Measurements from ENCODE around the gene CD83. TPM values are rescaled to one million over a fixed set of nuclear protein-coding genes. Genes with fewer than 3 reads are reported as not detected.

Gene CD83
- total and polyA plus RNA-seq, 2 experiments from 2014 or later: 3.3 to 4.7 TPM

- Histone ChIP-seq H3K27ac (no peak overlapping the region), H3K9me3 (ENCODE audit: low read depth) (no peaks in the 10 kb centered on the region), H3K4me1 (ENCODE audit: low read depth) (no peaks in the 10 kb centered on the region), H3K27me3 (no peaks in the 10 kb centered on the region), H3K36me3 (no peaks in the 10 kb centered on the region), H3K4me3 (no peak overlapping the region)
- no peak for TF ChIP-seq CTCF (IDR thresholded peaks at IDR 0.05; ENCODE audit: low read depth, low read length)
- no peak for DNase-seq (ENCODE audit: low read depth in 1 of 2, low spot score in 1 of 2)
Measured at GRCh38 chr6:14074476-14075094, 43.0 kb upstream of the CD83 start.

DNA sequence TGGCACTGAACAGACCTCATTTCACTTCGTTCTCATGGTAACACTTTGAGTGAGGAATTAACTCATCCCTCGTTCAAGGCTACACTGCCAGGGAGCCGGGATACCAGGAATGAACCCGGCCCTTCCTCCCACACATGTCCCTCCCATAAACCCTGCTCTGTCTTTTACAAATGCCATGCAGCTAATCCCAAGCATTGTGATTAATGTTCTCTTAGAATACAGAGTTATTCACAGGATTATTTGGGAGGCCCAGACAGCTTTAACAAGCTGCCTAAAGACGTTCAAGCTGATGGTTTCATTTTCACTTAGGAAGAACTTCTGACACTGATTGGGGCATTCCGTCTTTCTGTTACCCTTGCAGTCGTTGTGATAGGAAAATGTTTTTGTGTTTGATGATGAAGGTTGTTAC, 42.5 kb upstream of the CD83 start:
- no peak overlapping the region for H3K4me3 ChIP-seq
- no peaks in the 10 kb centered on the region for H3K4me1 ChIP-seq (ENCODE audit: low read depth)
- no peaks in the 10 kb centered on the region for H3K9me3 ChIP-seq (ENCODE audit: low read depth)
- TF ChIP-seq CTCF (IDR thresholded peaks at IDR 0.05; ENCODE audit: low read depth, low read length): no peak
- no peaks in the 10 kb centered on the region for H3K36me3 ChIP-seq
- DNase-seq (ENCODE audit: low read depth in 1 of 2, low spot score in 1 of 2): peak; percentile 27 to 66
- no peak overlapping the region for H3K27ac ChIP-seq
- no peaks in the 10 kb centered on the region for H3K27me3 ChIP-seq

GRCh38 chr6:14077193-14077867, 40.2 kb upstream of the CD83 start:
- no peak for TF ChIP-seq CTCF (IDR thresholded peaks at IDR 0.05; ENCODE audit: low read depth, low read length)
- no peaks in the 10 kb centered on the region for H3K27me3 ChIP-seq
- no peak overlapping the region for H3K27ac ChIP-seq
- H3K9me3 ChIP-seq (ENCODE audit: low read depth): no peaks in the 10 kb centered on the region
- DNase-seq (ENCODE audit: low read depth in 1 of 2, low spot score in 1 of 2): no peak
- H3K4me1 ChIP-seq (ENCODE audit: low read depth): no peaks in the 10 kb centered on the region
- no peaks in the 10 kb centered on the region for H3K36me3 ChIP-seq
- H3K4me3 ChIP-seq: no peak overlapping the region

- DNase-seq (ENCODE audit: low read depth in 1 of 2, low spot score in 1 of 2): peak in 1 of 2 donors; percentile 43
- Histone ChIP-seq H3K4me3 (no peak overlapping the region), H3K9me3 (ENCODE audit: low read depth) (no peaks in the 10 kb centered on the region), H3K27ac (no peak overlapping the region), H3K4me1 (ENCODE audit: low read depth) (no peaks in the 10 kb centered on the region), H3K27me3 (no peaks in the 10 kb centered on the region), H3K36me3 (no peaks in the 10 kb centered on the region)
- no peak for TF ChIP-seq CTCF (IDR thresholded peaks at IDR 0.05; ENCODE audit: low read depth, low read length)
Measured at GRCh38 chr6:14079433-14079832, 38.1 kb upstream of the CD83 start.

- Histone ChIP-seq H3K27ac (no peak overlapping the region), H3K27me3 (no peaks in the 10 kb centered on the region), H3K4me3 (no peak overlapping the region), H3K4me1 (ENCODE audit: low read depth) (no peaks in the 10 kb centered on the region), H3K9me3 (ENCODE audit: low read depth) (no peaks in the 10 kb centered on the region), H3K36me3 (no peaks in the 10 kb centered on the region)
- no peak for TF ChIP-seq CTCF (IDR thresholded peaks at IDR 0.05; ENCODE audit: low read depth, low read length)
- DNase-seq (ENCODE audit: low read depth in 1 of 2, low spot score in 1 of 2): peak in 1 of 2 donors; percentile 19
Measured at GRCh38 chr6:14079971-14080370, 37.6 kb upstream of the CD83 start.
